NK-92 treated with Interleukin-12 subunit alpha and Interleukin-12 subunit beta, amount 100 ng/mL, for 24 hours (cell line): ENCODE data around the gene DHX35.

Source experiments
- DNase-seq: peaks from one replicate; lab custom pipeline; 2025; lab: John Stamatoyannopoulos, UW

The DHX35 gene

GRCh38 chr20:39059036-39059435, 96.9 kb downstream of the DHX35 start:
- no peak for DNase-seq

GRCh38 chr20:39066471-39067242, 104.5 kb downstream of the DHX35 start:
- DNase-seq = no peak

- DNase-seq = no peak
Measured at GRCh38 chr20:39067526-39068216, 105.5 kb downstream of the DHX35 start.

- no peak for DNase-seq
Measured at GRCh38 chr20:39069976-39070375, 107.8 kb downstream of the DHX35 start.

GRCh38 chr20:39070484-39071231, 108.5 kb downstream of the DHX35 start:
- no peak for DNase-seq

GRCh38 chr20:39072132-39072531, 110.0 kb downstream of the DHX35 start:
- DNase-seq = no peak

DNA sequence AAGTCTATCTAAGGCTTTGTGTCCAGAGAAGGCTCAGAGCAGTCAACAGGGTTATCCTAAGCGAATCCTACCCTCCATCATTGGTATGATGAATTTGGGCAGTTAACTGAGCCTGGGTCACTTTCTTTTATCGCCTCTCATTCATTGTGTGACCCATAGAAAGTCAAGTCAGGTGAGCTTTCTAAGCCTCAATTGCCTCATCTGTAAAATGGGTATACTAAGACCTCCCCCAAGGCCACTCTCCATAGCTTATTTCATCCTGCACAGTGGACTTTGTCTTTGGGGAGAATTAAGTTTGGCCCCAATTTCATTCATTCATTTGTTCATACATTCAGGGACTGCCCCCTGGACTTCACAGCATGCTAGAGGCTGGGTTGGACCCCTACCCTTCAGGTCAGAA, 110.5 kb downstream of the DHX35 start:
- no peak for DNase-seq

DNA sequence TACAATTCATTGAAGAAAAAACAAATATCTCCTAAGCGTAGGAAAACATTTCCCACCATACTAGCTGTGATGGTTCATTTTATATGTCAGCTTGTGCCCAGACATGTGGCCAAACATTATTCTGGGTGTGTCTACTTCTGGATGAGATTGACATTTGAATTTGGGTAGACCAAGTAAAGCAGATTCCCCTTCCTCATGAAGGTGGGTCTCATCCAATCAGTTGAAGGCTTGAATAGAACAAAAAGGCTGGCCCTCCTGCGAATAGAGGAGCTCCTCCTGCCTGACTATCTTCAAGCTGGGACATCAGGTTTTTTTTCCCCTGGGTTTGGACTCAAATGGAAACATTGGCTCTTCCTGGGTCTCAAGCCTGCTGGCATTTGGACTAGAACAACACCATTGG, 113.6 kb downstream of the DHX35 start:
- no peak for DNase-seq

GRCh38 chr20:39076958-39077357, 114.8 kb downstream of the DHX35 start:
- DNase-seq = no peak

- DNase-seq = no peak
Measured at GRCh38 chr20:39080326-39080725, 118.2 kb downstream of the DHX35 start.

DNA sequence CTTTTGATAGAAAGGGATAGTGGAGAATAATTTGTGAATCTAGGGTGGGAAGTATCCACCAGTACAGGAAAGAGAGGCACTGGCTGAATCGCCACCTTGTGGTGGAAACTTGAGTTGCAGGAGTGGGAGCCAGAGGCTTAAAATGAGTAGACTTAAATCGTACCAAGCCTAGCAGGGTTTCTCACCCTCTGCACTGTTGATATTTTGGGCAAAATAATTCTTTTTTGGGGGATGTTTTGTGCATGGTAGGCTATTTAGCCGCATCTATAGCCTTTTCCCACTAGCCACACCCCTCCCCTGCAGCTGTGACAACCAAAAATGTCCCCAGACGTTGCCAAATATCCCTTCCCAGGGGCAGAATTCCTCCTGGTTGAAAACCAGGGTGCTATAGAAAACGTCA, 119.1 kb downstream of the DHX35 start:
- DNase-seq = peak; percentile 38

DNA sequence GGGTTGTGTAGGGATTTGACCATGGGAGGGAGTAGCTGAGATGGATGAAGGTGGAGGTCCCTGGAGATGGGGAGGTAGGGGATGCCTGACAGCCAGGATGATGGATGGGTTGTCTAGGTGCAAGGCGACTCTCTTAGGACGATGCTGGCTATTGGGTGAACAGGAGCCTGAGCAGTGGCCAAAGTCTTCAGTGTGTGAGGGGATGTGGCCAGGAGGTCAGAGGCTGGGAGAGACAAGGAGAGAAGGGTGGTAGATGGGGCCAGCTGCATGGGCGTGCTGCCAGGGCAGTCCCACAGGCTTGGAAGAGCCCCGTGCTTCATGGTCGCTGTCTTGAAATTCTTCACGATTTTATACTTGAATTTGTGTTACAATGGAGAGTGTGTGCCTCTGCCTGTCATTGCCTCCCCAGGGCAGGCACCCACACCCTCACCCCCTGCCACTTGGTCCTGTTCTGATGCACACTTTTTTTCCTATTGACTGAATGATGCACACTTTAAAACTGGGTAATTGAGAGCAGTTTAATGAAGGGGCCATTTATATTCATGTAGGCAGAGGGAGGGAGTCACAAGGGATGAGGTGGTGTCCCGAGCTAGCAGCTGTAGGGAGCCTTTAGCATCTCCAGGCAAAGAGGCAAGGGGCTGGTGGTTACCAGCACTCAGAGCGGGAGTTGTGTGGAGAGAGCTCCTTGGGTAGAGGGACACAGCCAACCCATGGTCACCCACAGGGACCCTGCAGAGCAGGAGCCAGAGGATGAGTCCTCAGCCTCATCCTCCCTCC, 120.7 kb downstream of the DHX35 start:
- DNase-seq = no peak

DNA sequence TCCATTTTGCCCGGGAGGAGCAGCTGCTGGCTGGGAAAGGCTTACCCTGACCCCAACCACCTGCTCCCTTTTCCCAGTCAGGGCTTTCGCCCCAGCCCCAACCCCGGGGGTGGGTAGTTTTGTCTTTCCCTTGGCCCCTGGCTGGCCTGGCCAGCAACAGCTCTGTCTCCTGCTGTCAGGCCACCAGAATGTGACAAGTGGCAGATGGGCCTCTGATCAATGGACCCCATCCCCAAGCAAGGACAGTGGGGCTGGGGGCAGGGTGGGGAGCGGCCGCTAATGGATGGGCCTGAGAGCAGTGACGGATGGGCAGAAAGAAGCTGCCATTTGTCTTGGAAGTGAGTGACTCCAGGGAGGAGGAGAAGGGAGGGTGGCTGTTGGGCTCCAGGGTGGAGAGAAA, 121.6 kb downstream of the DHX35 start:
- DNase-seq = no peak

- DNase-seq = no peak
Measured at GRCh38 chr20:39089029-39089428, 126.9 kb downstream of the DHX35 start.
